HG03097 (cell line): Measurements from ENCODE around the gene TCF4.

Experiments used
- ATAC-seq: cut with Tn5 transposase; IDR thresholded peaks from one replicate; pipeline ENCODE4 v1.9.1; 2021; ENCODE audit not compliant: unreplicated experiment, low FRiP score

Gene TCF4

DNA sequence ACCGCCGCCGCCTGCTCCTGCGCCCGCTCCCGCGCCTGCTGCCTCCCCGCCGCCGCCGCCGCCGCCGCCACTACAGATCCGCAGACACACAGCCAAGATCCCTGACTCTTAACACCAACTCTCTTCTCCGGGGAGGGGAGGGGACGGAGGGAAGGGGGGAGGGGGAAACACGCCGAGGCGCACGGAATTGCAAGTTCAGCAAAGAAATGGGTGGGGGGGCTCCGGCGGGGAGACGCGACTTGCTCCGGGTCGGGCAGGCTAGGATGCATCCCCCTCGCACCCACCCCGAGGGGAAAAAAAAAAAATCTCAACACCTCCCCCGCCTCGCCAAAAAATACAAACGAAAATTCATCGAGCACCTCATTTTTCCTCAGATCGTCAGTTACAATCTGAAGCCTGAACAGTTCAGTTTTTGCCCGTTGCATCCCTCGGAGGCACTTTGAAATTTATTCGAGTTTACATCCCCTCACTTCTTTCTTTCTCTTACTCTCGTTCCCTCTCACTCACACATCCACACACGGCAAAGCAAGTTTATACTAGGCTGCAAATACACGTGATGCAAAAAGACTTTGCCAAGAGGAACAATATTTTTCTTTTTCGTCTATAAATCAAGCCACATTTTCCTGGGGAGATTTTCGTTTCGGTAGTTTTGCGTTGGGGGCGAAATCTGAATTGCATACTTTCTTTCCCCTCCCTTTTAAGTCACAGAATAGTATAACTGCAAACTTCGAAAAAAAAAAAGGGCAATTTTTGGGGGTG, at the start of gene TCF4:
Gene TCF4 (minus strand): TSS at position 82 of the 759 bp plus-strand sequence. CDS start 1,076 bp downstream, outside the sequence.
- ATAC-seq: no peak

DNA sequence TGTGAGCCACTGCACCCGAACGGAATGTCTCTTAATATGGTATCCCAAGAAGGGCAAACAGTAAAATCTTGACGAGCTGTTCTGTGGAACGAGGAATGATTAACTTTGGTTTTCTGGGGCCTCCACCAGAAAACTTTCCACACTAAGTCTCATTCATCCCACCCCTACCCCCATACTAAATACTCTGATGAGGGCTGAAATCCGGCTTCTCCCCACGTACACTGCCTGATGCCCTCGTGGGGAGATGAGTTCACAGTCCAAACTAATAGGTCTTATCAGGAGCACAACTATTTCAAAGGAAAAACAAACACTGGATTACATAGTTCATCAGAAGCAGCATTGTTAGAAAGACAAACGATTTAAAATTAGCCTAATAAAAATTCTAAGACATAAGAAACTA, 49.2 kb upstream of the TCF4 start:
- ATAC-seq: no peak

DNA sequence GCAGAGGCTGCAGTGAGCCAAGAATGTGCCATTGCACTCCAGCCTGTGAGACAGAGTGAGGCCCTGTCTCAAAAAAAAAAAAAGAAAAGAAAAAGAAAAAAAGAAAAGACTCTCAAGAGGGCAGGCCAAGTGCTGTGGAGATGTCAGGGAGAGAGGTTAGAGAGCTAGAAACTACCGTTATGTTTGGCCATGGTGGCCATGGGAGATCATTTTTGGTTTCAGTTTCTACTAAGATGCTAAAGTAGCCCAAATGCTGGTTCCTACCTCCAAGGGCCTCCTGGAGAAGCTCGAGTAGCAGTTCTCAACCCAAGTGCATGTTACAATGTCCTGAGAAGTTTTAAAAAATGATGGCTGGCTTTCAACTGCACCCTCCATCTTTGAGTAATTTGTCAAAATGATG, 47.4 kb upstream of the TCF4 start:
- ATAC-seq: no peak

DNA sequence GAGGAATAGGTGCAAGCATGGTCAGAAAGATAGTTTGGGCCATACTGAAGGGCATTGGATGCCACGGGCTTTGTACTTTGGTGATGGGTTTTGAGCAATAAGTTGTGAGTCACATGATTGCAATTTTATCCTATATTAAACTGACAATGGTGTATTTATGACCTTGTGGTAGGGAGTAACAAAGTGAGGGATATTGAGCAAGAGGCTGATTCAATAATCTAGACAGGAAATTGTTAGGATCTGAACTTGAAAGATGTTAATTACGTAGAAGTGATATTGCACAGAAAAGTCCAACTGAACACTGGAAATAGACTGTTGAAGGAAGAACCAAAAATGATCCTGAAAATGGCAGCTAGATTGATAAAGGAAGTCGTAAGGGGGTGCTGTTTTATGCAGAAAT, 46.6 kb upstream of the TCF4 start:
- ATAC-seq: no peak

DNA sequence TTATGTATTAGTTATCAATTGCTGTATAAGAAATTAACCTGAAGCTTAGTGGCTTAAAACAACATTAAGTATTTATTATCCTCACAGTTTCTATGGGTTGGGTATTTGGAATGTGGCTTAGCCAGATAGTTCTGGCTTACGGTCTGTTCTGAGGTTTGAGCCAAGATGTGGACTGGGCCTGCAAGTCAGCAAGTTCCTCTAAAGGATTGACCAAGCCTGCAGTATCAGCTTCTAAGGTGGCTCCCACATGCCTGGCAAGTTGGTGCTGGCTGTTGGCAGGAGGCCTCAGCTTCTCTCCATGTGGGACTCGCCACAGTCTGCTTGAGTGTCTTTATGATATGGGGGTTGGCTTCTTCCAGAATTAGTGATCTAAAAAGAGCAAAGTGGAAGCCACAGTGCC, 45.0 kb upstream of the TCF4 start:
- ATAC-seq: no peak

DNA sequence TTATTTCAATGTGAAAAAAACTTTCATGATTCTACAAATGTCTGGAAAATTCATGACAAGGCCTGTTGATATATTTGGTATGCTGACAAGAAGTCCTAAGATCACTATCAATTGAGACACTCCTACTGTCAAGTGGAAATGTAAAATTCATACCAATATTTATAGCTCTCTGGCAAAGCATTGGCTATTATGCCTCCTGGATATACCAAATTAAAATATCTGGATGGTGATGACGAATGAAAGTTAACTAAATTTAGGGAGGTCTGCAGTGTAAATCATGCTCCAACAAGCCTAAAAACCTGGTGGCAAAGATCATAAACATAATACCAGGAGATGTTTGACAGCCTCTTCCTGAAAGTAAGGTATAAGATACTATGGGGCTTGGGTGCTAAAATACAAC, 41.1 kb upstream of the TCF4 start:
- ATAC-seq: no peak

DNA sequence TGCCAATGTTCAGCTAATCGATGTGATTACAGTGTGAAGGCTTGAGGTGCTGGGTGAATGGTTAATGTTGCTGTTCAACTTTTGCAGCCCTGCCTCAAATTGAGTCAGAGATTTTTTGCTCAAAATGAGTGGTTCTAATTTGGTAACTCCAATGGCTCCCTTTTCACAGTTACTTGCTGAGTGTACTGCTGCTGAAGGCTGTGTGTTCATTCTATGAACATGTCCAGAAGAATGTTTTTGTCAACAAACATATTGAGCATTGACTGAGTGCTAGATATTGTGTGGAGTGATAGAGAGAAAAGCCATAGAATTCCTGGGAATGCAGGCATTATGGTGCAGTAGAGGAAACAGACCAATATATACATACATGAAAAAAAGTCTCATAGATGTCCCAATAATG, 39.0 kb upstream of the TCF4 start:
- no peak for ATAC-seq

DNA sequence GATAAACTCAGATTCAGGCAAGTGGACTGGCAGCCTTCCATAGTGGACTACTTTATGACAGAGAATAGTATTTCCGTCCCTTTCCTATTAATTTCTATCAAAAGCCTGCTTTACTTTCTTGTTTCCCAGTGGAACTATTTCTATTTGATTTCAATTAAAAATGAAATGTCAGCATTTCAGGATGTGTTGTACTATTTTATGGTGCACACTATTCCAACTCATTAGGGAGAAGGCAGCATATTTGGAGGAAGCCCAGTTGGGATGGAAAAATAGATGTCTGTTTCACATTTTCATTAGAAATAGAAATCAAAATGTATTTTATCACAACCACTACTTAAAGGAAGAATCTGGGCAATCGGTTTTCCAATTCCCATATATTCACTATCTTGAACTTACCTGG, 37.9 kb upstream of the TCF4 start:
- ATAC-seq: no peak

DNA sequence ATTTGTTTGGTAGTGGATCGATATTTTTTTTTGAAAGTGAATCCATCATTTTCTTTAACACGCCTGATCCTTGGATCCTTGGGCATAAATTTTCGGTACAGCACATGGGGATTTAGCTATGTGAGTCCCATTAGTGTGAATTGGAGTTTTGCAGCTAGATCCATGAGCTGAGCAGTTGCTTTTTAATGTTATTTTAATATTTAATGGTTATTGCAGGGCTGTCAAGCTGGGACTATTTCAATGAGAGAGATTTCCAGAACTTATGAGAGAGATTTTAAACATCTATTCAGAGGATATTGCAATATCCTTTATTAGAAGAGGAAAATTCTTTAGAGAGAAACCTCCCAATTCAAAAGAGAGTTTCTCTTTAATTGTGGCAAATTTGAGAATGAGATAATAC, 35.6 kb upstream of the TCF4 start:
- no peak for ATAC-seq

DNA sequence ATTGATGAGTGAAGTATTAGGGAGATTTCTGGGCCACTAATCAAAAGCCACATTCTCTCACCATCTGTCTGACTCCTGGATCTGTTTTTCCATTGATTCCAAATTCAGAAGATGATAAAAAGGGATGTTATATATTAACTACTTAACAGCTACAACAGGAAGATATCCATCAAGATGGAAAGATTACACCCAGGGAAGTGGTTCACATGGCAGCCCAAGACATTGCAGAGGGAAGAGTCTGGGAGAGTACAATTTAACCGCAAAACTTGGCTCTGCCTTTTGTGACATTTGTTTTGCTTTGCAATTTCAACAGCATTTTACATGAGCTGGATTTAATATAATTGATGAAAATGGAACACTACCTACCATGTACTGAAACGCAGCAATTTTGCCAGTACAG, 22.5 kb upstream of the TCF4 start:
- no peak for ATAC-seq

DNA sequence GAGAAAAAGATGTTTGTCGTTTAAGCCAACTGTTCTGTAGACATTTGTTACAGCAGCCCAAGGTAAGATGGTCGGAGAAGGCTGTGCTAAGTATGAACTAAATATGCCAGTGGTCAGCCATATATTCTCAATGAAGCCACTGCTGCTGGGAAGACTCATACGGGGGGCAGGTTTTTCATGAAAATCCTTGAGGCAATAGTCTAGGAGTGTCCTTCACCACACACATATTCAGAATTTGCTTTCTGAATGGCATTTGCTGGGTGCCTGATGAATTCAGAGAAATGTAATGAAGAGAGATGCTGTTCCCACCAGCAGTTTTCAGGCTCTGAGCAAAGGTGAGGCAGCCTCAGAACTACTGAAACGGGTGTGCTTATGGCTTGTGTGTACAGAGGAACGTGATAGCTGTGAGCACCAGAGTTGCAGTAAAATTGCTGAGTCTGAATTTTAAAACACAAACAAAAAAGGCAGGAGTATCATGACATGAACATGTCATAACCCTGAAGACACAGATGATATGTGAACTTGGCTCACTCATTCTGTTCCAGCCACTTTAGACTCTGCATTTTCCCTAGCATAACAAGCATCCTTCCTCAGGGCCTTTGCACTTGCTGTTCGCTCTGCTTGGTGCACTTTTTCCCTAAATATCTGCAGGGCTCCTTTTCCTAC, 21.3 kb upstream of the TCF4 start:
- ATAC-seq: no peak

DNA sequence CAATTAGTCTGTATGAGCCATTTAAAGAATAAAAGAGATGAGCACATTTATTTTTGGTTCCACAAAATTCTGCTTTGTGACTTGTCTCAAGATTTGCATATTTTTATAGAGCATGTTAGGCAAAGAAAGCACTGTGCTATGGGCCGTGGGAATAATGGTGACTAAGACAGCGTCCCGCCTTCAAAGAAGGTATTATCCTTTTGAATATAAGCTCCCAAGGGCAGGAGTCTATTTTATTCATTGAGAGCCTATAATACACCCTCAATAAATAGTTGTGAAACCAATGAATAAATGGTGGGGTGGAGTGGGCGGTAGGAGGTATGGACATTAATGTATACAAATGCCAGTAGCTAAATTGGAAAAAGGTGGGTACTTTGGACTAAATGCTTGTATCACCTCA, 20.5 kb upstream of the TCF4 start:
- no peak for ATAC-seq

DNA sequence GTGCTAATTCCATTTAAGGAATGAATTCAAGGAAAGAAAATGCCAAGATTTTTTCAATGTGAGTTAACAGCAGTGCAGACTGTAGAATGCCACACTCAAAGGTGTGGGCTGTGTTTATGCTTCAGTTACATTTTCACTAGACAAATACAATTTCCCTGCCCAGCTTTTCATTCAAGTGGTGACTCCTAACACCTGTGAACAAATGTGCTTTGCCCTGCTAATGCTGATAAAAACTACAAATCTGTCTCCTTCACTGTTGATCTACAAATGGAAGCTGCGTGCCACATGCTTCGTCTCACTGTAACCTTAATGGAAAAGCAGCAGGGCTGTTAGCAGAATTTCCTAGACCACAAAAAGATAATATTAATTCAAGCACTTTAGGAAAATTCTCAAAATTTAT, 19.8 kb upstream of the TCF4 start:
- ATAC-seq: no peak

DNA sequence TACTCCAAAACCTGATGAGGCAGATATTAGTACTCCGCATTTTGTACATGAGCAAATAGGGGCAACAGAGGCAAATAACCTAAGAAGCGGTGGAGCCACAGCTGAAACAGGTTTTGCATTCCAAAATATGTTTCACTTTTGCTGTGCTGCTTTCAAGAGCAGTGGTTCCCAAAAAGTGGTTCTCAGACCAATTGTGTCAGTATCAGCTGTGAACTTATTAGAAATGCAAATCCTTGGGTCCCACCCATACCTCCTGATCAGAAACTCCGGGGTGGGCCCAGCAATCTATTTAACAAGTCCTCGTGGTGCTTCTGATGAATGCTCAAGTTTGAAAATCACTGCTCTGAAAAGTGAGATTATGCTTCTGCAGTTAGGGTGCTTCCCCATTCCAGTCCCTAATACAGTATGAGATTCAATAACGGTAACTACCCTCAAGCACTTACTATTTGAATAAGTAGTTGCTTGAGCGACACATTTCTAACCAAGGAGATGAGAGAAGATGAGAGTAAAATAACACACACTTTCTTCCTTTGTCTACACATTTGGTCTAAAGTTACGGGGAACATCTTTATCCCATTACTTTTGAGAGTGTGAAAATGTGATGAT, 17.8 kb upstream of the TCF4 start:
- ATAC-seq: peak; percentile 68

DNA sequence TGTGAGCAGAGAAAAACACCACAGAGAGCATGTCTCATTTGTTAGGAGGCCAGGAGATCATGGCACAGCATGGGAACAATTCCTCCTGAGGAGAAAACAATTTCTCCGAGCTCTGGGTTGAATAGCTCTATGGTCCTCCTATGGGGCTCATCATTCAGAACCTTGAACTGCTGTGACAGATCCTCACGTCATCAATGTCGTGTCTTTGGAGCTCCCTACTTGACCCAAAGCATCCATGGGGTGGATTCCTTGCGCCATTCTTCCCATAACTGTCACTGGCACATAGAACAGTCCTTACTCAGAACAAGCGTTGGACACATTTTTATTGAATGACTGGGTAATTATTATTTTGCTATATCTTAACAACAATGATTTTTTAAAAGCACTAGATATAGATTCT, 15.8 kb upstream of the TCF4 start:
- ATAC-seq: no peak

DNA sequence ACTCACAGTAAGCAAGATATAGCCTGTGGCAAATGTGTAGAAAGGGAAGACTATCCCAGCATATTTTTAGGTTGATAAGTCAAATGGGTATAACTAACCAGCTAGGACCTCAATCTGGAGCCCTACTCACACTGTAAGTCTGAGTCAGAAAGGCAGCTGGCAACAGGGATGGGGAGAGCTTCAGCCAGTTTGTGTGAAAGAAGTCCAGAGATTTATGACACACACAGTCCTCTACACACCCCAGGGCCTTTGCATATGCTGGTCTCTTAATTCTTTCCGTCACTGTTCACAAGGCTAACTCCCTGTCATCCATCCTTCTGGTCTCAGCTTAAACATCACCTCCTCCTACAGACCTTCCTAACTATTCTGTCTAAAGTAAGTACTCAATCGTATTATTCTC, 5.9 kb upstream of the TCF4 start:
- no peak for ATAC-seq

DNA sequence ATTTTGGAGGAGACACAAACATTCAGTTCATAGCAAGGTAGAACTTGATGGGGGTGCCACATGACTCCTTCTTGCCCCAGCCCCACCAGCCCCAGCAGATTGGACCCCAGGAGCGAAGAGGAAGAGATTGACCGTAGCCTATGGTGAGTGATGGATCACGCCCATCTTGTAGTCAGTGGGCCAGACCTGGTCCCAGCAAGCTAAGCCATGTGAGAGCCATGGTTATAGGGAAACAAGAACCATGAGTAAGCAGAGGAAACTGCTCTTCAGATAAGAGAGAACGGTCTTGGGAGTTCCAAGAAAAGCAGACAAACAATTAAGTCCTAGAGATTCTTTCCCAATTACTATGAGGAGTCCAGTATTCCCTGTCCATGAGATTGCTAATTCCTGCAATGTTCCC, 4.6 kb upstream of the TCF4 start:
- ATAC-seq: no peak

DNA sequence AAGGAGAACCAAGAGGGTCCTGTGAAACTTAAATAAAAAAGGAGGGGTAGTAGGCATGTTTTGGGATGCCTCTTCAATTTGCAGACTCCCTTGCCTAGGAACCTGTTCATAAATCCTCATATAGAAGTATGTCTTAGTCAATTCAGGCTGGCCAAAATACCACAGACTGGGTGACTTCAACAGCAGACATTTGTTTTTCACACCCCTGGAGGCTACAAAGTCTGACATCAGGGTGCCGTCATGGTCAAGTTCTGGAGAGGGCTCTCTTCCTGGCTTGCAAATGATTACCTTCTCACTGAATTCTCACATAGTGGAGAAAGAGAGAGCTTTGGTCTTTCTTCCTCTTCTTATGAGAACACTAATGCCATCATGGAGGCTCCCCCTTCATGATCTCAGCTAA, 4.1 kb upstream of the TCF4 start:
- ATAC-seq: no peak

DNA sequence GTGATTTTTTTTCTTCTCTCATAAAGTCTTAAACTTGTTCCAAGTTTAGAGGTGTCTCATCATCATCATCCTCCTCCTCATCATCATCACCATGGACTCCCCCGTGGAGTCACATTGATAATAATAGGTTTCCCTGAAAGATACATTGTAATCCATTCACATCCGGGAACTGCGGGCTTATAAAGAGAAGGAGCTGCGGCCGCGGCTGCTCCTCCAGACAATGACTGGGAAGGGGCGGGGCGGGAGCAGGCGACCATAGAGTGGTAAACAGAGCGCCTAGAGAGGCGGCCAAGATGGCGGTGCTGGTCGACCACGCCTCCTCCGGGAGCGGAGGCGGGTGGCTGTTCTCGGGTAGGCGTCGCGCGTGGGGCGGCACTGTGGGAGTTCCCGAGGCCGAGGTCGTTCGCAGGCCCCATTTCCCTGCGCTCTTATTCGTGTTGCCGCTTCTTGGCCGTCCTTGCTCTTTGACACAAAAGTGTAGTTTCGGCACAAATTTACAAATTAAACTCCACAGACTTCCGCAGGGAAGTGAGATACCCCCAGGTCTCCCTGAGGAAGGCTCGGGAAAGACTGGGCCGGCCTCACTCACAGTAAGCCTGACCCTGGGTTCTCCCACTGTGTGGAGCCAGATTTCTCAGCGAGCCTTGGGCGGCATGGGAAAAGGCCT, 1.8 kb upstream of the TCF4 start:
- peak; percentile 81 for ATAC-seq

DNA sequence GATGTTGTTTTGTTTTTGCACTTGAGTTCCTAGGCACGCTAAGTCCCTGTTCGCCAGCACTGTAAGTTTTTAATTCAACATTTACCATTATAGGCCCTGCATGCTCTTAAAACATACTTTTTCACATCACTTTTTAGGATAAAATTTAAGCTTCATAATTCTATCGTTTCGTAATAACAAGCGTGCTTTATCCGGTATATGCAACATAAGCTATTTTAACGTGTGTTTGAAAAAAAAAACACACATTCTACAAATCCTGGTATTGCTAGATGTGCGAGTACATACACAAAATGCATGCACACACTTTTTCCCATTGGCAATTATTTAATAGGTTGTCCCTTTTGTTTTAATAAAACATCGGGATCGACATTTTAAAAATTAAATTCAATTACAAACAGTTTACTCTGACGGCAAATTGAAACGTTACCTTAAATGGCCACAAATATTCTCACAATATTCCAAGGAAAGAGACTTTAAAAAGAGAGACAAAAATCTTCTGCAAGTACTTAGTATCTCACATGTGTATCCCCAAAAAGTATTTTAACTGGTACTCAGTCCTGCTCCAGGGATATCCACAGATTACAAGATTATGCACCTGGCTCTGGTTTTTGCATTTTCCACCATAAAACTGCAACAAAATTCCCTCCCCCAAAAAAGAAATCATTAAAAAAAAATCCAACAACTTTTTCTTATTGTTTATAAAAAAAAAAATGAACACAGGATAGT, 1.0 kb upstream of the TCF4 start:
- ATAC-seq: no peak
